ENCODE results near the gene ST3GAL4.

The ST3GAL4 gene

GRCh38 chr11:126450806-126451205, 95.3 kb downstream of the ST3GAL4 start:
- TF ChIP-seq, protein P1, sequence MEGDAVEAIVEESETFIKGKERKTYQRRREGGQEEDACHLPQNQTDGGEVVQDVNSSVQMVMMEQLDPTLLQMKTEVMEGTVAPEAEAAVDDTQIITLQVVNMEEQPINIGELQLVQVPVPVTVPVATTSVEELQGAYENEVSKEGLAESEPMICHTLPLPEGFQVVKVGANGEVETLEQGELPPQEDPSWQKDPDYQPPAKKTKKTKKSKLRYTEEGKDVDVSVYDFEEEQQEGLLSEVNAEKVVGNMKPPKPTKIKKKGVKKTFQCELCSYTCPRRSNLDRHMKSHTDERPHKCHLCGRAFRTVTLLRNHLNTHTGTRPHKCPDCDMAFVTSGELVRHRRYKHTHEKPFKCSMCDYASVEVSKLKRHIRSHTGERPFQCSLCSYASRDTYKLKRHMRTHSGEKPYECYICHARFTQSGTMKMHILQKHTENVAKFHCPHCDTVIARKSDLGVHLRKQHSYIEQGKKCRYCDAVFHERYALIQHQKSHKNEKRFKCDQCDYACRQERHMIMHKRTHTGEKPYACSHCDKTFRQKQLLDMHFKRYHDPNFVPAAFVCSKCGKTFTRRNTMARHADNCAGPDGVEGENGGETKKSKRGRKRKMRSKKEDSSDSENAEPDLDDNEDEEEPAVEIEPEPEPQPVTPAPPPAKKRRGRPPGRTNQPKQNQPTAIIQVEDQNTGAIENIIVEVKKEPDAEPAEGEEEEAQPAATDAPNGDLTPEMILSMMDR (IDR thresholded peaks at IDR 0.05; ENCODE audit: insufficient read depth, low read length, poor library complexity, severe bottlenecking): no peak
- Histone ChIP-seq H3K4me3 (replicated peaks; ENCODE audit: low read depth, low read length) (no peak overlapping the region), H3K36me3 (ENCODE audit: control insufficient read depth, insufficient read depth, low read length) (no peaks in the 10 kb centered on the region), H3K27me3 (replicated peaks; ENCODE audit: control insufficient read depth, insufficient read depth, low read length) (no peaks in the 10 kb centered on the region)
- no peak for DNase-seq (ENCODE audit: extremely low read depth, insufficient read length)

GRCh38 chr11:126451211-126451802, 95.8 kb downstream of the ST3GAL4 start:
- TF ChIP-seq, protein P1 (IDR thresholded peaks at IDR 0.05; ENCODE audit: insufficient read depth, low read length, poor library complexity, severe bottlenecking): no peak
- Histone ChIP-seq H3K36me3 (ENCODE audit: control insufficient read depth, insufficient read depth, low read length) (no peaks in the 10 kb centered on the region), H3K4me3 (replicated peaks; ENCODE audit: low read depth, low read length) (no peak overlapping the region), H3K27me3 (replicated peaks; ENCODE audit: control insufficient read depth, insufficient read depth, low read length) (no peaks in the 10 kb centered on the region)
- no peak for DNase-seq (ENCODE audit: extremely low read depth, insufficient read length)

DNA sequence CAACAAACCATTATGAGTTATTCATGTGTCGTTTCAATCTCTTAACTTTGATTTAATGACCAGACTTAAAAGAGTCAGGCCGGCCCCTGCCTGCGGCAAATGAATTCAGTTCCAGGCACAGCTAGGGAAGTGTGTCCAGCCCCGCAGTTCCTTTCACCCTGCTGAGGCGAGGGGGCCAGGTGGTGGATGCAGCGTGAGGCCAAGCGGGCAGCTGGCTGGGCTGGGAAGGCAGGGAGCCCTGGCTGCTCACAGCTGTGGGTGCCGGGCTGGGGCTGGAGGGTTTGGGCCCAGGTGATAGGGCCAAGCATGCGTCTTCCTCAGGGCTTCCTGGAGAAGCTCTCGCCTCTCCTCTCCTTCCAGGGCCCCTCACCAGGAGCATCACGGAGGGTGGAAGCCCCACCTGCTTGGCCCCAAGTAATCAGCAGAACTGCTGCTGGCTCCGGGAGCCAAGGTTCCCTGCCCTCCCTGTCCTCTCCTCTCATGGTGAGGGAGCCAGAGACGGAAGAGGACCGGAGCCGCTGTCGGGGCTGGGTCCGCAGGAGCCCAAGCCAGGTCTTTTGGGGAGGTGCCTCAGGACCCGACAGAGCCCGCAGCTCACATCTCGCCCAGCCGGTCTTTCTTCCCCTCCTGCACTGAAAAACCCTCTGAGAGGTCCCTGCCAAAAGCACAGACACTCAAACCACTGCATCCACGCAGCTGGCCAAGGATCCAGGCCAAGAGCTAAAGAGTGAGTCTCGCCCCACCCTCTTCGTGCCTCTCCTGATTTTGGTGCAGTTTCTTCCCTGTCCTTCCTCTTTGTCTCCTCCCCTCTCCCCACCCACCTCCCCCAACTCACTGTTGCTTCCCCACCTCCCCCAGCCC, 97.0 kb downstream of the ST3GAL4 start:
- H3K27me3 ChIP-seq (replicated peaks; ENCODE audit: control insufficient read depth, insufficient read depth, low read length): no peaks in the 10 kb centered on the region
- no peak overlapping the region for H3K4me3 ChIP-seq (replicated peaks; ENCODE audit: low read depth, low read length)
- TF ChIP-seq, protein P1 (IDR thresholded peaks at IDR 0.05; ENCODE audit: insufficient read depth, low read length, poor library complexity, severe bottlenecking): no peak
- H3K36me3 ChIP-seq (ENCODE audit: control insufficient read depth, insufficient read depth, low read length): no peaks in the 10 kb centered on the region
- no peak for DNase-seq (ENCODE audit: extremely low read depth, insufficient read length)

DNA sequence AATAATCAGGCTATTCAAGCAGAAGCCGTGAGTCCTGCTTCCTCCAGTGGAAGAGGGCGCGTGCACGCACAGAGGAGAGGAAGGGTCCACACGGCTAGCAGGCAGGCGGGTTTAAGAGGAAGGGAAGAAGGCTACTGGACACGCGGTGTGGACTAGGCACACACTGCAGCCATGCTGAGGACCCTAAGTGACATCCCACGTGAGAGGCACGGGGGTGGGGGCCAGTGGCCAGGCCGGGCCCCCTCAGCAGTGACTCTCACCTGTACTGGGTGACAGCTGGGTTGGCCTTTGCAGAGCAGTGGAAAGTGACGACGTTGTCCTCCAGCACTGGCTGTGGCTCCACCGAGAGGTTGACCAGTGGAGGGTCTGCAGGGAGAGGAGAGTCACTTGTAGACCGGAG, 100.6 kb downstream of the ST3GAL4 start:
- Histone ChIP-seq H3K36me3 (ENCODE audit: control insufficient read depth, insufficient read depth, low read length) (no peaks in the 10 kb centered on the region), H3K27me3 (replicated peaks; ENCODE audit: control insufficient read depth, insufficient read depth, low read length) (no peaks in the 10 kb centered on the region; the same call in none of the 2 replicates), H3K4me3 (replicated peaks; ENCODE audit: low read depth, low read length) (no peak overlapping the region)
- DNase-seq (ENCODE audit: extremely low read depth, insufficient read length): no peak
- TF ChIP-seq, protein P1 (IDR thresholded peaks at IDR 0.05; ENCODE audit: insufficient read depth, low read length, poor library complexity, severe bottlenecking): no peak

GRCh38 chr11:126456783-126457542, 101.5 kb downstream of the ST3GAL4 start:
- no peak for DNase-seq (ENCODE audit: extremely low read depth, insufficient read length)
- no peaks in the 10 kb centered on the region; the same call in none of the 2 replicates for H3K27me3 ChIP-seq (replicated peaks; ENCODE audit: control insufficient read depth, insufficient read depth, low read length)
- no peaks in the 10 kb centered on the region for H3K36me3 ChIP-seq (ENCODE audit: control insufficient read depth, insufficient read depth, low read length)
- TF ChIP-seq, protein P1 (IDR thresholded peaks at IDR 0.05; ENCODE audit: insufficient read depth, low read length, poor library complexity, severe bottlenecking): no peak
- no peak overlapping the region for H3K4me3 ChIP-seq (replicated peaks; ENCODE audit: low read depth, low read length)

Measured in GM06990 (cell line).